Hepatocyte (in vitro differentiated cells): ENCODE measurements around the gene CCDC63. TPM values are rescaled to one million over a fixed set of nuclear protein-coding genes. Genes with fewer than 3 reads are reported as not detected.
A peak's percentile ranks its signal among the peaks of the same experiment; 100 is the strongest.

Experiments used
- DNase-seq: peaks from one replicate; pipeline ENCODE4 v3.0.0-alpha.2; 2016; ENCODE audit warnings: low spot score
- H2AFZ ChIP-seq: fragments of 200-600 bp; sonication (generic); 2 replicates; pipeline ENCODE4 v1.6.0; 2016; ENCODE audit warnings: antibody characterized with exemption, mild to moderate bottlenecking
- H3K27ac ChIP-seq: fragments of 200-600 bp; sonication (generic); 2 replicates; pipeline ENCODE4 v1.5.1; 2016; ENCODE audit warnings: mild to moderate bottlenecking
- H3K27me3 ChIP-seq: fragments of 200-600 bp; sonication (generic); 2 replicates; pipeline ENCODE4 v1.6.1; 2016
- H3K36me3 ChIP-seq: fragments of 200-600 bp; sonication (generic); replicated peaks from 2 replicates; pipeline ENCODE4 v1.5.1; 2016; ENCODE audit warnings: low read depth; ENCODE audit not compliant: insufficient read depth
- H3K4me1 ChIP-seq: fragments of 200-600 bp; sonication (generic); 2 replicates; pipeline ENCODE4 v1.5.1; 2016; ENCODE audit warnings: mild to moderate bottlenecking, moderate library complexity; ENCODE audit not compliant: insufficient read depth
- H3K4me2 ChIP-seq: fragments of 200-600 bp; sonication (generic); 2 replicates; pipeline ENCODE4 v1.6.0; 2016
- H3K4me3 ChIP-seq: fragments of 200-600 bp; sonication (generic); 2 replicates; pipeline ENCODE4 v1.5.1; 2016; ENCODE audit warnings: mild to moderate bottlenecking
- H3K79me2 ChIP-seq: fragments of 200-600 bp; sonication (generic); 2 replicates; pipeline ENCODE4 v1.6.0; 2017; ENCODE audit warnings: mild to moderate bottlenecking
- H3K9me2 ChIP-seq: fragments of 200-600 bp; sonication (generic); replicated peaks from 2 replicates; pipeline ENCODE4 v1.6.0; 2017; ENCODE audit warnings: mild to moderate bottlenecking; ENCODE audit not compliant: insufficient read depth
- H3K9me3 ChIP-seq: fragments of 200-600 bp; sonication (generic); 2 replicates; pipeline ENCODE4 v1.5.1; 2016; ENCODE audit warnings: low read depth, mild to moderate bottlenecking
- H4K20me1 ChIP-seq: fragments of 200-600 bp; sonication (generic); 2 replicates; pipeline ENCODE4 v1.6.0; 2016; ENCODE audit warnings: mild to moderate bottlenecking; ENCODE audit not compliant: insufficient read depth, poor library complexity, severe bottlenecking
- EZH2 ChIP-seq: fragments of 200-600 bp; sonication (generic); IDR thresholded peaks from 2 replicates; pipeline ENCODE4 v1.6.1; 2016; ENCODE audit warnings: antibody characterized with exemption, mild to moderate bottlenecking, borderline replicate concordance
- EZH2phosphoT487 ChIP-seq: fragments of 200-600 bp; sonication (generic); IDR thresholded peaks from one replicate; pipeline ENCODE4 v1.6.1; 2018; ENCODE audit warnings: antibody characterized with exemption, mild to moderate bottlenecking, low read depth, moderate library complexity; ENCODE audit not compliant: unreplicated experiment, severe bottlenecking
- WGBS: methylation state at CpG from one replicate; pipeline ENCODE4 v1.1.6; 2016; ENCODE audit warnings: low lambda C conversion rate; ENCODE audit errors: missing lambda C conversion rate; 5-methylcytosine and 5-hydroxymethylcytosine counted together
- polyA plus RNA-seq: library from polyadenylated mRNA; unstranded; fragments of >200 nt; fragmentation: Nextera tagmentation; extraction: Ambion mirVana; gene quantifications from 2 replicates; pipeline ENCODE4 v1.2.1, GENCODE V29; 2016
- total RNA-seq: library from RNA; depleted of rRNA; stranded (reverse); fragments of >200 nt; gene quantifications from 2 replicates; pipeline ENCODE4 v1.2.3, GENCODE V29; 2014
- TF ChIP-seq, protein P1 (sequence below): fragments of 200-600 bp; sonication (generic); IDR thresholded peaks from 2 replicates; pipeline ENCODE4 v1.5.1; 2016; ENCODE audit warnings: antibody characterized with exemption, mild to moderate bottlenecking; ENCODE audit not compliant: poor library complexity

CCDC63 gene
- total and polyA plus RNA-seq, 2 experiments from 2014 or later: not detected

DNA sequence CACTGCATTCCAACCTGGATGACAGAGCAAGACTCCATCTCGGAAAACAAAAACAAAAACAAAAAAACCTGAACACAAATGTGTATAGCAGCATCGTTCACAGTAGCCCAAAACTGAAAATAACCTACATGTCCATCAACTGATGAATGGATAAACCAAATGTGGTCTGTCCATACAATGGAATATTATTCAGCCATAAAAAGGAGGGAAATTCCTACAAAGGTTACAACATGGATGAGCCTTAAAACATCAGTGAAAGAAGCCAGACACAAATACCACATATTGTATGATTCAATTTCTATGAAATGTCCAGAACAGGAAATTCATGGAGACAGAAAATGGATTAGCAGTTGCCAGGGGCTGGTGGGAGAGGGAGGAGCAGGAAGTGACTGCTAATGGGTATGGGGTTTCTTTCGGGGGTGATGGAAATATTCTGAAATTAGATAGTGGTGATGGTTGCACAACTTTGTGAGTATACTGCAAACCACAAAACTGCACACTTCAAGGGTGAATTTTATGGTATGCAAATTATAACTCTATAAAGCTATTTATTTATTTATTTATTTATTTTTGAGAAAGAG is 69.6 kb downstream of the CCDC63 start:
- WGBS: 83% methylated on average over 3 of the region's 3 CpGs
- no peak overlapping the region for H3K27ac ChIP-seq
- no peak for DNase-seq

DNA sequence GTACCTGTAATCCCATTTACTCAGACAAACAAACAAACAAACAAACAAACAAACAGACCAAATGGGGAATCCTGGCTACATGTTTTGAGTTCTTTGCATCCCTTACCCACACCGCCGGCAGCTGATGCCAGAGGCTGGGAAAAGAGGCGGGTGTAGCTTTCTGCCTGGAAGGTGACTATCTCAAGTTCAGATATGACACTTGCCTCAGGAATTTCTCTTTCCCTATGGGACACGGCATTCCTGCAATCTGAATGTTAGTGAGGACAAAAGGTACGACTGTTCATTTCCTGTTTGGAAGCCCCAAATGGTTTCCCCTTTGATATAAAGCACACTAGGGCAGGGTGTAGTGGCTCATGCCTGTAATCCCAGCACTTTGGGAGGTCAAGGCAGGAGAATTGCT is 70.7 kb downstream of the CCDC63 start:
- H4K20me1 ChIP-seq: no peaks in the 10 kb centered on the region
- WGBS: 40% methylated on average over 5 of the region's 5 CpGs
- no peak for TF ChIP-seq EZH2phosphoT487
- TF ChIP-seq, protein P1, sequence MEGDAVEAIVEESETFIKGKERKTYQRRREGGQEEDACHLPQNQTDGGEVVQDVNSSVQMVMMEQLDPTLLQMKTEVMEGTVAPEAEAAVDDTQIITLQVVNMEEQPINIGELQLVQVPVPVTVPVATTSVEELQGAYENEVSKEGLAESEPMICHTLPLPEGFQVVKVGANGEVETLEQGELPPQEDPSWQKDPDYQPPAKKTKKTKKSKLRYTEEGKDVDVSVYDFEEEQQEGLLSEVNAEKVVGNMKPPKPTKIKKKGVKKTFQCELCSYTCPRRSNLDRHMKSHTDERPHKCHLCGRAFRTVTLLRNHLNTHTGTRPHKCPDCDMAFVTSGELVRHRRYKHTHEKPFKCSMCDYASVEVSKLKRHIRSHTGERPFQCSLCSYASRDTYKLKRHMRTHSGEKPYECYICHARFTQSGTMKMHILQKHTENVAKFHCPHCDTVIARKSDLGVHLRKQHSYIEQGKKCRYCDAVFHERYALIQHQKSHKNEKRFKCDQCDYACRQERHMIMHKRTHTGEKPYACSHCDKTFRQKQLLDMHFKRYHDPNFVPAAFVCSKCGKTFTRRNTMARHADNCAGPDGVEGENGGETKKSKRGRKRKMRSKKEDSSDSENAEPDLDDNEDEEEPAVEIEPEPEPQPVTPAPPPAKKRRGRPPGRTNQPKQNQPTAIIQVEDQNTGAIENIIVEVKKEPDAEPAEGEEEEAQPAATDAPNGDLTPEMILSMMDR: no peak
- TF ChIP-seq EZH2: no peak
- no peak overlapping the region for H3K4me2 ChIP-seq
- no peak overlapping the region for H2AFZ ChIP-seq
- H3K4me1 ChIP-seq: no peaks in the 10 kb centered on the region
- DNase-seq: peak; percentile 47
- no peak overlapping the region for H3K4me3 ChIP-seq
- no peaks in the 10 kb centered on the region for H3K9me2 ChIP-seq
- no peaks in the 10 kb centered on the region for H3K9me3 ChIP-seq
- no peaks in the 10 kb centered on the region for H3K36me3 ChIP-seq
- H3K79me2 ChIP-seq: no peaks in the 10 kb centered on the region
- no peaks in the 10 kb centered on the region for H3K27me3 ChIP-seq
- peak overlapping the region; percentile 64 for H3K27ac ChIP-seq

More for the DNA sequence above, 69.6 kb downstream of the CCDC63 start:
- H3K79me2 ChIP-seq: no peaks in the 10 kb centered on the region
- TF ChIP-seq EZH2phosphoT487 (no peak), EZH2 (no peak)
- TF ChIP-seq, protein P1: no peak
- no peaks in the 10 kb centered on the region for H3K9me3 ChIP-seq
- H3K27me3 ChIP-seq: no peaks in the 10 kb centered on the region
- H4K20me1 ChIP-seq: no peaks in the 10 kb centered on the region
- no peak overlapping the region for H3K4me2 ChIP-seq
- H3K9me2 ChIP-seq: no peaks in the 10 kb centered on the region
- no peak overlapping the region for H2AFZ ChIP-seq
- H3K36me3 ChIP-seq: no peaks in the 10 kb centered on the region
- H3K4me3 ChIP-seq: no peak overlapping the region
- no peaks in the 10 kb centered on the region for H3K4me1 ChIP-seq

DNA sequence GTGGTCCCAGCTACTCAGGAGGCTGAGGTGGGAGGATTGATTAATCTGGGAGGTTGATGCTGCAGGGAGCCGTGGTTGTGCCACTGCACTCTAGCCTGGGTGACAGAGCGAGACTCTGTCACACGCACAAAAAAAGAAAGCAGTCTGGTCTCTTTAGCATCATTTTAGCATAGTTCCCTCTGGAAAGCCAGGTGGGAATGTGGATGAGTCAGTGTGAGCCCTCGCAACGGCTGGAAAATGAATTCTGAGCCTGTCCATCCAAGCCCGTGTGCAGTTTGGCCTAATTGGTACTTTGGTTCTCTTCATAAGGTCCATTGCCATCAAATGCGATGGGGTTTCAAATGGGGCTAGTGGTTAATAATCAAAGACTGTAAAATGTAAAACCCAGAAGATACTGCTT is 71.2 kb downstream of the CCDC63 start:
- Histone ChIP-seq H3K4me2 (no peak overlapping the region), H3K27me3 (no peaks in the 10 kb centered on the region), H4K20me1 (no peaks in the 10 kb centered on the region), H3K4me3 (no peak overlapping the region), H3K4me1 (no peaks in the 10 kb centered on the region), H3K9me3 (no peaks in the 10 kb centered on the region), H2AFZ (no peak overlapping the region), H3K36me3 (no peaks in the 10 kb centered on the region), H3K9me2 (no peaks in the 10 kb centered on the region), H3K27ac (peak overlapping the region; percentile 64), H3K79me2 (no peaks in the 10 kb centered on the region)
- 82% methylated on average over 7 of the region's 7 CpGs for WGBS
- DNase-seq: no peak
- TF ChIP-seq, protein P1: no peak
- TF ChIP-seq EZH2phosphoT487 (no peak), EZH2 (no peak)

DNA sequence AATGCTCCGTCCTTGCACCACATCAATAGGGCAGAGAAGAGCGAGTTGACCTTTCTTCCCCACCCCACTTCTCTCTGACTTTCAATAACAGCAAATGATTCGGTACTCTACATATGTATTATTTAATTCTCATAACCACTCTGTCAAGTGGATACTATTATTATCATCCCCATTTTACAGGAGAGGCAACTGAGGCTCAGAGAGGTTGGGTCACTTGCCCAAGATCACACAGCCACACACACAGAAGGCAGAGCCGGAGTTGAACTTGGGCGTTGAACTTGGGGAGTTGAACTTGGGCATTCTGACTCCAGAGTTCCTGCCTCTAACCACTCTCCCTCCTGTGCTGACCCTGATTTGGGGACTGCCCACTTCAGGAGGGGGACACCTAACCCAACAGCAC is 72.9 kb downstream of the CCDC63 start:
- H3K27me3 ChIP-seq: no peaks in the 10 kb centered on the region
- H3K9me3 ChIP-seq: no peaks in the 10 kb centered on the region
- no peaks in the 10 kb centered on the region for H4K20me1 ChIP-seq
- no peak overlapping the region for H3K4me3 ChIP-seq
- WGBS: 92% methylated on average over 5 of the region's 5 CpGs
- no peaks in the 10 kb centered on the region for H3K9me2 ChIP-seq
- H3K36me3 ChIP-seq: no peaks in the 10 kb centered on the region
- H3K27ac ChIP-seq: no peak overlapping the region
- TF ChIP-seq, protein P1: no peak
- no peak for TF ChIP-seq EZH2
- TF ChIP-seq EZH2phosphoT487: no peak
- no peak for DNase-seq
- no peak overlapping the region for H3K4me2 ChIP-seq
- no peaks in the 10 kb centered on the region for H3K79me2 ChIP-seq
- H2AFZ ChIP-seq: no peak overlapping the region
- no peaks in the 10 kb centered on the region for H3K4me1 ChIP-seq
